ENCODE measurements around the gene ATP5F1E.

- TF ChIP-seq CTCF (IDR thresholded peaks at IDR 0.05; ENCODE audit: insufficient read depth, low read depth, low read length) (no peak), EZH2 (IDR thresholded peaks at IDR 0.05; ENCODE audit: insufficient read depth, low read length) (no peak)
Measured at GRCh38 chr20:59010995-59011873, 20.9 kb downstream of the ATP5F1E start.

Data from astrocyte (in vitro differentiated cells and primary cell).